HG02938 (cell line): ENCODE measurements around the gene ENDOU.
"Not testable (repeated sequence)": the region's sequence is repeated elsewhere in the genome, so short reads cannot be mapped to it uniquely, and the experiment has no call there.

Experiments
- ATAC-seq: cut with Tn5 transposase; IDR thresholded peaks from one replicate; pipeline ENCODE4 v1.9.1; 2021; ENCODE audit warnings: mild to moderate bottlenecking, moderate library complexity; ENCODE audit not compliant: unreplicated experiment

ENDOU gene

GRCh38 chr12:47698055-47698454, 27.2 kb downstream of the ENDOU start:
- ATAC-seq: no peak

DNA sequence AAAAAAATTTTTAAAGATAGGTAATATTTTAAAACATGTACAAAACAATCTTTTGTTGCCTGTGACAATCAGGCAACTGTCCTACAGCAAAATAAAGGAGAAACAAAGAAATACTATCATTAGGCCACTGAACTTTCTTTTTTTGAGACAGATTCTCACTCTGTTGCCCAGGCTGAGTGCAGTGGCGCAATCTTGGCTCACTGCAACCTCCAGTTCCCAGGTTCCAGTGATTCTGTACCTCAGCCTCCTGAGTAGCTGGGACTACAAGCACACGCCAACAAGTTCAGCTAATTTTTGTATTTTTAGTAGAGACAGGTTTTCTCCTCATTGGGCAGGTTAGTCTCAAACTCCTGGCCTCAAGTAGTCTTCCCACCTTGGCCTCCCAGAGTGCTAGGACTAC, 36.1 kb downstream of the ENDOU start:
- no peak for ATAC-seq

- no peak for ATAC-seq
Observed at GRCh38 chr12:47687636-47688035, 37.7 kb downstream of the ENDOU start.

GRCh38 chr12:47686645-47687240, 38.5 kb downstream of the ENDOU start:
- ATAC-seq: no peak

GRCh38 chr12:47679785-47680184, 45.5 kb downstream of the ENDOU start:
- ATAC-seq: no peak

- ATAC-seq: no peak
Observed at GRCh38 chr12:47672068-47672467, 53.2 kb downstream of the ENDOU start.

- ATAC-seq: not testable (repeated sequence)
Observed at GRCh38 chr12:47667935-47668334, 57.4 kb downstream of the ENDOU start.
